WTC11 (cell line): ENCODE data around the gene TNK1. TPM values are rescaled to one million over a fixed set of nuclear protein-coding genes. Genes with fewer than 3 reads are reported as not detected.

Experiments
- ATAC-seq: fragments of 200-7000 bp; cut with Tn5 transposase; 2 replicates; pipeline ENCODE4 v1.10.0; 2021; ENCODE audit warnings: mild to moderate bottlenecking, moderate library complexity
- CTCF ChIA-PET: fragments of 300-600 bp; sonication (Branson Sonifier 250); formaldehyde crosslinking; loops from one replicate; lab custom pipeline; 2021; ENCODE audit warnings: antibody characterized with exemption; lab: Charles Lee
- POLR2A ChIA-PET: fragments of 350-600 bp; sonication (Branson Sonifier 250); formaldehyde crosslinking; loops from one replicate; lab custom pipeline; 2021; ENCODE audit warnings: antibody characterized with exemption; lab: Charles Lee
- DNase-seq: peaks from one replicate; pipeline ENCODE4 v3.0.0; 2021; ENCODE audit warnings: low spot score
- H3K27ac Mint-ChIP-seq: 2 replicates; pipeline ENCODE4 v1.8.0; 2021; ENCODE audit warnings: mixed read lengths
- H3K27me3 Mint-ChIP-seq: 2 replicates; pipeline ENCODE4 v1.8.0; 2021; ENCODE audit warnings: low read depth, mild to moderate bottlenecking, moderate library complexity, mixed read lengths
- H3K36me3 Mint-ChIP-seq: 2 replicates; pipeline ENCODE4 v1.8.0; 2021; ENCODE audit warnings: mixed read lengths
- H3K4me1 Mint-ChIP-seq: 2 replicates; pipeline ENCODE4 v1.8.0; 2022; ENCODE audit warnings: mixed read lengths
- H3K4me3 Mint-ChIP-seq: 2 replicates; pipeline ENCODE4 v1.8.0; 2021; ENCODE audit warnings: mild to moderate bottlenecking, moderate library complexity, mixed read lengths
- H3K9me3 Mint-ChIP-seq: 2 replicates; pipeline ENCODE4 v1.8.0; 2021; ENCODE audit warnings: mixed read lengths
- ARID4B ChIP-seq: sonication (generic); formaldehyde crosslinking; IDR thresholded peaks from 2 replicates; pipeline ENCODE4 v1.8.0; 2023; ENCODE audit warnings: missing genetic modification reagents, mild to moderate bottlenecking, borderline replicate concordance
- CBFB ChIP-seq: sonication (generic); formaldehyde crosslinking; IDR thresholded peaks from 2 replicates; pipeline ENCODE4 v1.8.1; 2022; ENCODE audit warnings: mild to moderate bottlenecking, low read depth, missing genetic modification reagents
- ETV6 ChIP-seq: sonication (generic); formaldehyde crosslinking; IDR thresholded peaks from 2 replicates; pipeline ENCODE4 v1.8.1; 2022; ENCODE audit warnings: mild to moderate bottlenecking, missing genetic modification reagents
- FOXK1 ChIP-seq: sonication (generic); formaldehyde crosslinking; IDR thresholded peaks from 2 replicates; pipeline ENCODE4 v1.8.0; 2022; ENCODE audit warnings: mild to moderate bottlenecking, moderate library complexity, missing genetic modification reagents
- IRF2 ChIP-seq: sonication (generic); formaldehyde crosslinking; IDR thresholded peaks from 2 replicates; pipeline ENCODE4 v1.8.0; 2022; ENCODE audit warnings: low read depth, missing genetic modification reagents, borderline replicate concordance
- JUN ChIP-seq: sonication (generic); formaldehyde crosslinking; IDR thresholded peaks from 2 replicates; pipeline ENCODE4 v1.8.0; 2023; ENCODE audit warnings: mild to moderate bottlenecking, missing genetic modification reagents
- MXD4 ChIP-seq: fragments of 250-450 bp; sonication (Bioruptor Pico); IDR thresholded peaks from 2 replicates; pipeline ENCODE4 v1.8.0; 2021; ENCODE audit warnings: mild to moderate bottlenecking, moderate library complexity, borderline replicate concordance
- MYBL2 ChIP-seq: sonication (generic); formaldehyde crosslinking; IDR thresholded peaks from 2 replicates; pipeline ENCODE4 v1.8.1; 2023; ENCODE audit warnings: mild to moderate bottlenecking, moderate library complexity, missing genetic modification reagents
- NFATC4 ChIP-seq: fragments of 250-450 bp; sonication (Bioruptor Pico); IDR thresholded peaks from 2 replicates; pipeline ENCODE4 v1.9.0; 2021; ENCODE audit warnings: mild to moderate bottlenecking
- NR1H2 ChIP-seq: sonication (generic); formaldehyde crosslinking; IDR thresholded peaks from 2 replicates; pipeline ENCODE4 v1.9.0; 2021; ENCODE audit warnings: mild to moderate bottlenecking, moderate library complexity, missing genetic modification reagents
- NR3C1 ChIP-seq: sonication (generic); formaldehyde crosslinking; conservative IDR thresholded peaks from 2 replicates; pipeline ENCODE4 v1.8.1; 2023; ENCODE audit warnings: low read depth, mild to moderate bottlenecking, missing genetic modification reagents
- RORB ChIP-seq: fragments of 250-450 bp; sonication (Bioruptor Pico); IDR thresholded peaks from 2 replicates; pipeline ENCODE4 v1.9.0; 2021; ENCODE audit warnings: mild to moderate bottlenecking
- SMAD3 ChIP-seq: sonication (generic); formaldehyde crosslinking; IDR thresholded peaks from 2 replicates; pipeline ENCODE4 v1.8.0; 2022; ENCODE audit warnings: missing genetic modification reagents, mild to moderate bottlenecking, borderline replicate concordance
- TP53 ChIP-seq: sonication (generic); formaldehyde crosslinking; IDR thresholded peaks from 2 replicates; pipeline ENCODE4 v1.8.1; 2023; ENCODE audit warnings: mild to moderate bottlenecking, missing genetic modification reagents
- USF2 ChIP-seq: sonication (generic); formaldehyde crosslinking; IDR thresholded peaks from 2 replicates; pipeline ENCODE4 v1.8.1; 2023; ENCODE audit warnings: mild to moderate bottlenecking, missing genetic modification reagents, moderate library complexity
- ZNF416 ChIP-seq: fragments of 250-450 bp; sonication (Bioruptor Pico); IDR thresholded peaks from 2 replicates; pipeline ENCODE4 v1.9.0; 2021; ENCODE audit warnings: mild to moderate bottlenecking, inconsistent platforms
- ZNF671 ChIP-seq: fragments of 250-450 bp; sonication (Bioruptor Pico); IDR thresholded peaks from 2 replicates; pipeline ENCODE4 v1.8.0; 2021; ENCODE audit warnings: mild to moderate bottlenecking
- total RNA-seq: library from RNA; stranded (reverse); gene quantifications from 3 replicates; pipeline ENCODE4 v1.2.3, GENCODE V29; 2021
- TF ChIP-seq, protein P1 (sequence below): sonication (generic); formaldehyde crosslinking; IDR thresholded peaks from 2 replicates; pipeline ENCODE4 v1.8.1; 2023; ENCODE audit warnings: mild to moderate bottlenecking, missing genetic modification reagents
- TF ChIP-seq, protein P2 (sequence below): sonication (generic); formaldehyde crosslinking; IDR thresholded peaks from 2 replicates; pipeline ENCODE4 v1.8.0; 2022; ENCODE audit warnings: mild to moderate bottlenecking, missing genetic modification reagents
- TF ChIP-seq, protein P3 (sequence below): fragments of 250-450 bp; sonication (Bioruptor Pico); IDR thresholded peaks from 2 replicates; pipeline ENCODE4 v1.8.0; 2021; ENCODE audit warnings: mild to moderate bottlenecking
- TF ChIP-seq, protein P4 (sequence below): sonication (generic); formaldehyde crosslinking; IDR thresholded peaks from 2 replicates; pipeline ENCODE4 v1.8.1; 2022; ENCODE audit warnings: low read depth, mild to moderate bottlenecking, moderate library complexity, missing genetic modification reagents, borderline replicate concordance

Gene TNK1
- total RNA-seq, 1 experiment from 2014 or later: 9.3 TPM

DNA sequence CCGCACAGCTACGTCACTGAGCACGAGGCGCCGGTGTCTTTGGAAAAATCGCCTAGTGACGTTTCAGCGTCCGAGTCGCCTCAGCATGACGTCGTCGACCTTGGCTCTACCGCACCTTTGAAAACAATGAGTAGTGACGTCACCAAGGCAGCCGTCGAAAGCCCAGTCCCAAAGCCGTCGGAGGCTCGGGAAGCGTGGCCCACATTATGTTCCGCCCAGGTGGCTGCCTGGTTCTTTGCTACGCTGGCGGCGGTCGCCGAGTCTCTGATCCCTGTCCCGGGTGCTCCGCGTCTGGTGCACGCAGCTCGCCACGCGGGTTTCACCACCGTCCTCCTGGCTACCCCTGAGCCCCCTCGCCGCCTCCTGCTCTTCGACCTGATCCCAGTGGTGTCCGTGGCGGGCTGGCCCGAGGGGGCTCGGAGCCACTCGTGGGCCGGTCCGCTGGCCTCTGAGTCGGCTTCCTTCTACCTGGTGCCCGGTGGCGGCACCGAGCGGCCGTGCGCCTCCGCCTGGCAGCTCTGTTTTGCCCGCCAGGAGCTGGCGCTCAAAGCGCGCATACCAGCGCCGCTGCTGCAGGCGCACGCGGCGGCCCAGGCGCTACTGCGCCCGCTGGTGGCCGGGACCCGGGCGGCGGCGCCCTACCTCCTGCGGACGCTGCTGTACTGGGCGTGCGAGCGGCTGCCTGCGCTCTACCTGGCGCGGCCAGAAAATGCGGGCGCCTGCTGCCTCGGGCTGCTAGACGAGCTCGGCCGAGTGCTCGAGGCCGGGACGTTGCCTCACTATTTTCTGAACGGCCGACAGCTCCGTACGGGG is 55.9 kb downstream of the TNK1 start (continued):
- TF ChIP-seq USF2 (CRISPR knock-in tag) (no peak; the same call in 1 of the 2 replicates), FOXK1 (CRISPR knock-in tag) (peak; percentile 74; the same call in 1 of the 2 replicates), ETV6 (CRISPR knock-in tag) (peak; percentile 85), TP53 (CRISPR knock-in tag) (peak; percentile 34; the same call in 1 of the 2 replicates), ZNF671 (no peak), NR1H2 (CRISPR knock-in tag) (no peak), MYBL2 (CRISPR knock-in tag) (peak; percentile 89; the same call in 1 of the 2 replicates), JUN (no peak), ARID4B (CRISPR knock-in tag) (peak; percentile 22; the same call in 1 of the 2 replicates), NR3C1 (CRISPR knock-in tag) (peak; percentile 87; the same call in 1 of the 2 replicates), SMAD3 (CRISPR knock-in tag) (peak; percentile 89; the same call in 1 of the 2 replicates), NFATC4 (CRISPR knock-in tag) (no peak), IRF2 (CRISPR knock-in tag) (no peak), RORB (no peak), MXD4 (CRISPR knock-in tag) (no peak)
- TF ChIP-seq, protein P1, sequence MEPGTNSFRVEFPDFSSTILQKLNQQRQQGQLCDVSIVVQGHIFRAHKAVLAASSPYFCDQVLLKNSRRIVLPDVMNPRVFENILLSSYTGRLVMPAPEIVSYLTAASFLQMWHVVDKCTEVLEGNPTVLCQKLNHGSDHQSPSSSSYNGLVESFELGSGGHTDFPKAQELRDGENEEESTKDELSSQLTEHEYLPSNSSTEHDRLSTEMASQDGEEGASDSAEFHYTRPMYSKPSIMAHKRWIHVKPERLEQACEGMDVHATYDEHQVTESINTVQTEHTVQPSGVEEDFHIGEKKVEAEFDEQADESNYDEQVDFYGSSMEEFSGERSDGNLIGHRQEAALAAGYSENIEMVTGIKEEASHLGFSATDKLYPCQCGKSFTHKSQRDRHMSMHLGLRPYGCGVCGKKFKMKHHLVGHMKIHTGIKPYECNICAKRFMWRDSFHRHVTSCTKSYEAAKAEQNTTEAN: no peak
- TF ChIP-seq, protein P2, sequence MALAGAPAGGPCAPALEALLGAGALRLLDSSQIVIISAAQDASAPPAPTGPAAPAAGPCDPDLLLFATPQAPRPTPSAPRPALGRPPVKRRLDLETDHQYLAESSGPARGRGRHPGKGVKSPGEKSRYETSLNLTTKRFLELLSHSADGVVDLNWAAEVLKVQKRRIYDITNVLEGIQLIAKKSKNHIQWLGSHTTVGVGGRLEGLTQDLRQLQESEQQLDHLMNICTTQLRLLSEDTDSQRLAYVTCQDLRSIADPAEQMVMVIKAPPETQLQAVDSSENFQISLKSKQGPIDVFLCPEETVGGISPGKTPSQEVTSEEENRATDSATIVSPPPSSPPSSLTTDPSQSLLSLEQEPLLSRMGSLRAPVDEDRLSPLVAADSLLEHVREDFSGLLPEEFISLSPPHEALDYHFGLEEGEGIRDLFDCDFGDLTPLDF: no peak; the same call in 1 of the 2 replicates

- H3K27me3 Mint-ChIP-seq: peaks cover 17% of the 10 kb centered on the region
- H3K27ac Mint-ChIP-seq: peak overlapping the region; percentile 95
- H3K4me1 Mint-ChIP-seq: peaks cover 29% of the 10 kb centered on the region
- H3K4me3 Mint-ChIP-seq: peak overlapping the region; percentile 90
- ChIA-PET CTCF (interaction anchor here (0.8 to 4.7 kb wide), 33 partner anchors 8 to 250 kb away, joined by 3 to 69 read pairs (median 6); partner anchors contain the start of genes ACAP1, KCTD11, NEURL4 and NLGN2), POLR2A (interaction anchor here (0.8 to 4.2 kb wide), 10 partner anchors 8 to 136 kb away, joined by 3 to 38 read pairs (median 4); partner anchors contain the start of genes CHRNB1, NEURL4, POLR2A and SLC35G6)
- no peaks in the 10 kb centered on the region for H3K9me3 Mint-ChIP-seq
- DNase-seq (no peak), ATAC-seq (no peak)
- no peaks in the 10 kb centered on the region for H3K36me3 Mint-ChIP-seq
- TF ChIP-seq ZNF416 (CRISPR knock-in tag) (no peak), USF2 (CRISPR knock-in tag) (no peak), JUN (no peak), CBFB (CRISPR knock-in tag) (no peak)
- TF ChIP-seq, protein P3, sequence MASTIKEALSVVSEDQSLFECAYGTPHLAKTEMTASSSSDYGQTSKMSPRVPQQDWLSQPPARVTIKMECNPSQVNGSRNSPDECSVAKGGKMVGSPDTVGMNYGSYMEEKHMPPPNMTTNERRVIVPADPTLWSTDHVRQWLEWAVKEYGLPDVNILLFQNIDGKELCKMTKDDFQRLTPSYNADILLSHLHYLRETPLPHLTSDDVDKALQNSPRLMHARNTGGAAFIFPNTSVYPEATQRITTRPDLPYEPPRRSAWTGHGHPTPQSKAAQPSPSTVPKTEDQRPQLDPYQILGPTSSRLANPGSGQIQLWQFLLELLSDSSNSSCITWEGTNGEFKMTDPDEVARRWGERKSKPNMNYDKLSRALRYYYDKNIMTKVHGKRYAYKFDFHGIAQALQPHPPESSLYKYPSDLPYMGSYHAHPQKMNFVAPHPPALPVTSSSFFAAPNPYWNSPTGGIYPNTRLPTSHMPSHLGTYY: no peak
- TF ChIP-seq, protein P4, sequence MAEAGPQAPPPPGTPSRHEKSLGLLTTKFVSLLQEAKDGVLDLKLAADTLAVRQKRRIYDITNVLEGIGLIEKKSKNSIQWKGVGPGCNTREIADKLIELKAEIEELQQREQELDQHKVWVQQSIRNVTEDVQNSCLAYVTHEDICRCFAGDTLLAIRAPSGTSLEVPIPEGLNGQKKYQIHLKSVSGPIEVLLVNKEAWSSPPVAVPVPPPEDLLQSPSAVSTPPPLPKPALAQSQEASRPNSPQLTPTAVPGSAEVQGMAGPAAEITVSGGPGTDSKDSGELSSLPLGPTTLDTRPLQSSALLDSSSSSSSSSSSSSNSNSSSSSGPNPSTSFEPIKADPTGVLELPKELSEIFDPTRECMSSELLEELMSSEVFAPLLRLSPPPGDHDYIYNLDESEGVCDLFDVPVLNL (CRISPR knock-in tag): no peak
Observed at GRCh38 chr17:7437369-7437863, 56.5 kb downstream of the TNK1 start.
